NCI-H82 treated with DMSO at 0.1 percent for 48 hours (cell line): ENCODE measurements around the gene ANKRD34A.

Experiments
- DNase-seq: peaks from one replicate; lab custom pipeline; 2025; ENCODE audit not compliant: unreplicated experiment; lab: John Stamatoyannopoulos, UW

Gene ANKRD34A

DNA sequence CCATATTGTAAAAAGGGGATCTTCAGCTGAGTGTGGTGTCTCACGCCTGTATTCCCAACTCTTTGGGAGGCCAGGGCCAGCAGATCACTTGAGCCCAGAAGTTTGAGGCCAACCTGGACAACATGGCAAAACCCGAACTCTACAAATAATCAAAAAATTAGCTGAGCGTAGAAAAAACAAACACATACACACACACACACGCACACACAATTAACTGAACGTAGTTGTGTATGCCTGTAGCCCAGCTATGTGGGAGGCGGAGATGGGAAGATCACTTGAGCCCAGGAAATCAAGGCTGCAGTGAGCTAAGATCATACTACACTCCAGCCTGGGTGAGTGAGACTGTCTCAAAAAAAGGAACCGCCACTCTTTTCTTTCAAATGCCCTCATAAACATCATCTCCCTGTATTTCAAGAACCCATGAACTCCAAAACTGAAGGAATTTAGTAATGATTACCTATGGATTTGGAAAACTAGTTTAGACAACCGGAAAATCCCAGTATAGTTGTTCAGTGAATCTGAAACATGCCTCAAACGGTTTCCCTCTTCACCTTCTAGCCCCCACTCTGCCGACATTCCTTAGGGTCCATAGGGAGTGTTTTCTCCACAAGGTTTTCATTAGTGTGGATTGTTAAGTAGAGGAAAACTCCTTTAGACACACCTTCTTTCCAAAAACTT, 27.5 kb upstream of the ANKRD34A start:
- no peak for DNase-seq

- DNase-seq: no peak
Measured at GRCh38 chr1:145990249-145990855, 26.0 kb upstream of the ANKRD34A start.

- DNase-seq: no peak
Measured at GRCh38 chr1:145988773-145989172, 24.4 kb upstream of the ANKRD34A start.

DNA sequence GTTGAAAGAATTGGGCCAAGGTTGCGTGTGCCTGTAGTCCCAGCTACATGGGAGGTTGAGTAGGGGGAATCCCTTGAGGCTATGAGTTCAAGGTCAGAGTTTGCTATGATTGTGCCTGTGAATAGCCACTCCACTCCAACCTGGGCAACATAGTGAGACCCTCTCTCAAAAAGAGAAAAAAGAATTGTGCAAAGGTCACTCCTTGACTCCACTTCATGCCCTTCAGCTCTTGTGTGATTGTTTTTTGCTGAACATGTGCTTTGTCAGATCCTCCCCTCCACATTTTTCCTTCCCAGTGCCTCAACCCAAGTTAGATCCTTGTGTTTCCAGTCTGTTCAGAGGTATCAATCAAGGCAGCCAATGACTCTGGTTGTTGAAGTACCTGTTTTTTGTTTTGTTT, 23.6 kb upstream of the ANKRD34A start:
- DNase-seq: no peak

- no peak for DNase-seq
Measured at GRCh38 chr1:145986551-145986950, 22.2 kb upstream of the ANKRD34A start.

DNA sequence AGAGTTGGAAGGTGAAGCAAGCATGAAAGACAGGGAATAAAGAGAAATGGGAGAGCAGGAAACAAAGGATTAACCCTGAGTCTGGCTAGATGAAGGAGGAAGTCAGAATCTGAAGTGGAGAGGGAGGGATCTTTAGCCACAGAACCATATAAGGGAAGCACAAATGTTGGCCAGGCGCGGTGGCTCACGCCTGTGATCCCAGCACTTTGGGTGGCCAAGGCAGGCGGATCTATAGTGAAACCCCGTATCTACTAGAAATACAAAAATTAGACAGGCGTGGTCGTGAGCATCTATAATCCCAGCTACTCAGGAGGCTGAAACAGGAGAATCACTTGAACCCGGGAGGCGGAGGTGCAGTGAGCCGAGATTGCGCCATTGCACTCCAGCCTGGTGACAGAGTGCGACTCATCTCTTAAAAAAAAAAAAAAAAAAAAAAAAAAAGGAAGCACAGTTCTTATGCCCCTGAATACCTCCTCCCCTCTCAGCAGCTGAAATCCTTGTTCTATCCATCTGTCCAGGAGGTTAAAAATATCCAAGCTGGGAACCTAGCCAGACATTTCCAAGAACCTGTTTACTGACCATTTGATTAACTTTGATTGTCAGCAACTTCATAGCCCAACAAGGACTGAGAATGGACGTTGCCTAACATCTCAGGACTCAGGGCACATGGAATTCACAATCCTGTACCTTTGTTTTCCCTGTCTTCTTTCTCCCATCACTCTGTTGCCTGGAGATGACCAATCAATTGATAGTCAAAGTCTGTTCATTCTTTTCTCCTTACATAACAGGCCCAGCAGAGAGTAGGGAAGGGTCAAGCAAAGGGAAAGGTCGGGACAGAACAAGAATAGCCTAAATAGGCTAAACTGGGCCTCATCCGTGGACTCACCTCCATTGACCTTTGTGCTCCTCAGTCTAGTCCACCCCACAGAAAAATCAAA, 21.4 kb upstream of the ANKRD34A start:
- no peak for DNase-seq

DNA sequence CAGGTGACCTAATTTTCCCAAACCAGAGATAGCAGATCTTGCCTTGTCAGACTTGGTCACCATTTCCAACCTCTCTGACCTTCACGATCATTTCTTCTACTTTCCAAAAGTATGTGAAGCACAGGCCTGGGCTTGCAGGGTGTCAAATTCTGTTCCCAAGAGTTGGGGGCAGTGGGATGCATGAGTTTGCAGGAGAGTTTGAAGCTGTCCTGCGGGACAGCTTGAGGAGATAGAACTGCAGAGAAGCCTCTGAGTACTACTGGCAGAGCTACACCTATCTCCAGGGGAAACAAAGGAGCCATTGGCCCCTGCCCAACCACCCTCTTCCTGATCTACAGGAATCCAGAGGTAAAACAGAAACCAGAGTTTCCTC, 20.7 kb upstream of the ANKRD34A start:
- no peak for DNase-seq

DNA sequence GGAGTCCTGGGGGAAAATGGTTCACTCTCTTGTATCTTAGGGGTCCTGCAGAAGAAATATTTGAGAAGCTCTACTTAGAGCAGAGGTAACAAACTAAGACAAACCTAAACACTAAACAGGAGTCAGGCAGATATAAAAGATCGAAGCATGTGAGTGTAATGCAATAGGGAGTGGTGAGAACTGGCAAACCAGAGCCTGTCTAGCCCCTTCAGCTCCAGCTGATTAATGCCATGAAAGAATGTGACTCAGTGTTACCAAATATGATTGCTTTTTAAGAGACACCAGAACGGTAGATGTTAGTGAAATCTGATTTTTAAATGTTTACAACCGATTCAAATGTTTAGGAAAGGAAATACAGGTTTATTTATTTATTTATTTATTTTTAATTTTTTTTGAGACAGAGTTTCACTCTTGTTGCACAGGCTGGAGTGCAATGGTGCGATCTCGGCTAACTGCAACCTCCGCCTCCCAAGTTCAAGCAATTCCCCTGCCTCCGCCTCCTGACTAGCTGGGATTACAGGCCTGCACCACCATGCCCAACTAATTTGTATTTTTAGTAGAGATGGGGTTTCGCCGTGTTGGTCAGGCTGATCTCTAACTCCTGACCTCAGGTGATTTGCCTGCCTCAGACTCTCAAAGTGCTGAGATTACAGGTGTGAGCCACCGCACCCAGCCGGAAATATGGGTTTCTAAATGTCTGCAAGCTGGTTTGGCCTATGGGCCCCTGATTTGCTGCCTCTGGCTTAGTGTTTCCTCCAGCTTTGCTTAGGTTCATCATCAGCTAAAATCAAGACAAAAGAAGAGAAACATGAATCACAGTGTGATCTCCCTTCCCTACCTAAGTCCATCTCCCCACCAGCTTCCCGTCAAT, 19.8 kb upstream of the ANKRD34A start:
- no peak for DNase-seq

DNA sequence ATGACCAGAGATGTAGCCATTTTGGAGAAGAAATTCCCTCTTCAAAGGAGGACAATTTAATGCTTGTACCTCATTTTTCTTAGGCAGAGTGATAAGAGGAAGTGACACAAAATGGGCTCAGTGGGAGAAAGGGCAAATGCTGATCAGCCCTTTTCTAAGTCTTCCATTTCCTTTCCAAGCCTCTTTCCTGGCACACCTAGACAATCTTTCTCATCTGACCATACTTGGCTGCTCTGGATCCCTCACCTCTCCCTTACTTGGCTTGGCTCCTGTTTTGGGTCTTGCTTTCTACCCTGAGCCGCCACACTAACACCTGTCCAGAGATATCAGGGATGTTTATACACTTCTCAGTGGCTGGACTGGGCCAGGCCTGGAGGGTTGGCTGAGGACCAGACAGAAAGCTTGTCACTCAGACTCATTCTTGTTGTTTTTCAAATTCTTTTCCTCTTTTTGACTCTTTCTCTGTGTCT, 18.9 kb upstream of the ANKRD34A start:
- DNase-seq: no peak

- no peak for DNase-seq
Measured at GRCh38 chr1:145982010-145982723, 17.8 kb upstream of the ANKRD34A start.

DNA sequence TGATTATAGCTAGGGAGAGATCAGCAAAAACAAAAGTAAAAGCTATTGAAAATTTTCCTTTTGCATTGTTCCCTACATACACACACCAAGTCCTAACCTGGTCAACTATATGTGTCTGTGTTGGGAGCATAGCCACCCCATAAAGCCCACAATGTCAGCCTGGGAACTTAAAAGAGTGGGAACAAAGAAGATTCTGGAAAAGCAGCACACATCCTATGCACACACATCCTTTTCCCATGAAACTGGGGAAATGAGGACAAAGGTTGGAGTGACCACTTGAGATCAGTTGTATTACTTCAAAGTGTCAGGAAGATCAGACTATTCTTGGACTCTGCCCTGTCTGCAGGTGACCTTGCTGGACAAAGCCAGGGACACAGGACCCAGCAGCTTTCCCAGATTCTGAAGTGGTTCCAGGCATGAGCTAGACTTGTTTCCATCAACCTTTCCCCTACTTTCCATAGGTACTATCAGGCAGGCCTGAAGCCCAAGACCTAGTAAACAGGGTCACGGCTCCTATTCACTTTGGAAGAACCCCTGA, 16.2 kb upstream of the ANKRD34A start:
- DNase-seq: no peak

GRCh38 chr1:145979746-145980456, 15.5 kb upstream of the ANKRD34A start:
- no peak for DNase-seq

GRCh38 chr1:145978854-145979745, 14.7 kb upstream of the ANKRD34A start:
- peak; percentile 86 for DNase-seq

DNA sequence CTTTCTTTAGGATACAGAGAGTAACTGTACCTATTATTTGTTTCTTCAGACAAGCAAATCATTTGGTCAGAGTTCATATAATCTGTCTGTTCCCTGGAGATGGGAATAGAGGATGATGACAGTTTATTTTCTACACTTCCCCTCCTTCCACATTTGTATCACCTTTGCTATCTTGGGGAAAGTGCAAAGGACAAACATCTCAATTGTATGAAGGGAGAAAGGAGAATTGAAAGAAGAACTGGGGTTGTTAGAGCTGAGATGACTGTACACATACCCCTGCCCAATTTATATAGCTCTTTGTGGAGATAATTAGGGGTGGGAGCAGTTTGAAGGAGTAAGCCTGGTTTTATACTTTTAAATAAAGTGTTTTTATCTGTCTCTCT, 14.1 kb upstream of the ANKRD34A start:
- DNase-seq: no peak

- peak; percentile 75 for DNase-seq
Measured at GRCh38 chr1:145977486-145978470, 13.4 kb upstream of the ANKRD34A start.

- DNase-seq: no peak
Measured at GRCh38 chr1:145977016-145977415, 12.6 kb upstream of the ANKRD34A start.

DNA sequence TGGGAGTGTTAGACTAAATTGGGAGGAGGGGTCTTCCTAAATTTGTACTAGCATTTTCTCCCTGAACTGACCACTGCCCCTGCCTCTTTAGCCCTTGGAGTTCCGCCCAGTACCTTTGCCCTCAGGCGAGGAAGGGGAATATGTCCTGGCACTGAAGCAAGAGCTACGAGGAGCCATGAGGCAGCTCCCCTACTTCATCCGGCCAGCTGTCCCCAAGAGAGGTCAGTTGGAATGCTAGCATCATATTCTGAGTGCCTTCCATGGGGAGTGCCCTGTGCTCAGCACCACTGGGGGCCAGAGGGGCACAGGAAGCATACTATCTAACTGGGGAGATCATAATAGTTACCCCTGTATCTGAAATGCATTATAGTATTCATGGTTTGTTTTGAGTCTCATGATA, 10.8 kb upstream of the ANKRD34A start:
- DNase-seq: no peak
